ENCODE results near the gene PANX1. TPM values are rescaled to one million over a fixed set of nuclear protein-coding genes. Genes with fewer than 3 reads are reported as not detected.

The PANX1 gene
- total and polyA plus RNA-seq, 2 donors (not counting 1 experiment from before 2014, with no cell fraction given), result 4.2 to 10.3 TPM

- peak overlapping the region; percentile 90 for H2AFZ ChIP-seq (ENCODE audit: insufficient read depth, low read depth, low read length, poor library complexity, severe bottlenecking)
- Mint-ChIP-seq H3K4me3 (no peak overlapping the region), H3K4me1 (peaks cover 37% of the 10 kb centered on the region), H3K27ac (no peak overlapping the region), H3K27me3 (no peaks in the 10 kb centered on the region), H3K9me3 (ENCODE audit: insufficient read depth) (no peaks in the 10 kb centered on the region)
- H3K9ac ChIP-seq (ENCODE audit: low read length), result peak overlapping the region; percentile 83
- peak overlapping the region; percentile 82 for H3K4me2 ChIP-seq (replicated peaks; ENCODE audit: low read depth, low read length, poor library complexity, severe bottlenecking)
- H3K27me3 ChIP-seq (replicated peaks in 1 of 4; ENCODE audit: control extremely low read depth in 1 of 4, control insufficient read depth in 3 of 4, insufficient read depth in 4 of 4, low read length in 3 of 4), result no peaks in the 10 kb centered on the region
- H3K36me3 ChIP-seq (replicated peaks in 1 of 2; ENCODE audit: control extremely low read depth in 1 of 2, control insufficient read depth in 1 of 2, extremely low read depth in 1 of 2, insufficient read depth in 2 of 2, low read length in 1 of 2), result no peaks in the 10 kb centered on the region
- H3K9me3 ChIP-seq (ENCODE audit: control extremely low read depth in 1 of 3, control insufficient read depth in 2 of 3, insufficient read depth in 1 of 3, low read length in 2 of 3), result peaks cover 0 to 4% (median 4%) of the 10 kb centered on the region in 3 donors
- intact Hi-C loops (cut with micrococcal nuclease), result loop anchor here (1.0 to 5.0 kb wide), 3 partner anchors 345 to 932 kb away; partner anchors contain the start of genes ANKRD49, MED17, MRE11 and SLC36A4
- POLR2A ChIA-PET, result interaction anchor here (0.9 kb wide), 1 partner anchor 346 kb away, joined by 3 read pairs; the partner anchor contains the start of gene MED17
- peak overlapping the region; percentile 81 to 90 for H3K27ac ChIP-seq (ENCODE audit: low read length in 2 of 2)
- H3K4me1 ChIP-seq (ENCODE audit: control insufficient read depth in 2 of 2, insufficient read depth in 2 of 2, low read length in 2 of 2), result peaks cover 28 to 54% of the 10 kb centered on the region in 2 donors
- TF ChIP-seq EZH2 (IDR thresholded peaks at IDR 0.05; ENCODE audit: borderline replicate concordance, insufficient read depth, low read depth, low read length, poor library complexity, severe bottlenecking) (no peak), CTCF (IDR thresholded peaks at IDR 0.05) (no peak)
- peaks cover 12% of the 10 kb centered on the region for H4K20me1 ChIP-seq (ENCODE audit: control insufficient read depth, insufficient read depth, low read length, poor library complexity, severe bottlenecking)
- H3K79me2 ChIP-seq (ENCODE audit: control insufficient read depth, insufficient read depth, low read length), result peaks cover 62% of the 10 kb centered on the region
- DNase-seq (no peak), ATAC-seq (ENCODE audit: low read depth) (peak; percentile 58)
- 7% methylated on average over 13 of the region's 20 CpGs for WGBS (ENCODE audit: insufficient coverage)
- peak overlapping the region; percentile 73 to 92 (median 89) for H3K4me3 ChIP-seq (ENCODE audit: control extremely low read depth in 1 of 5, extremely low read depth in 1 of 5, insufficient read depth in 1 of 5, low read depth in 2 of 5, low read length in 4 of 5)
- CTCF ChIA-PET, result interaction anchor here (0.9 to 1.1 kb wide), 2 partner anchors 378 to 388 kb away, joined by 3 read pairs; no protein-coding TSS in a partner anchor
Observed at GRCh38 chr11:94129512-94130297, 1.1 kb downstream of the PANX1 start.

Data from B cell (primary cell).